GM12873 (cell line): ENCODE results near the gene PRDM16.

Experiments
- CTCF ChIP-seq: IDR thresholded peaks from 2 replicates; pipeline ENCODE4 v1.5.1; 2012; ENCODE audit warnings: low read depth, mild to moderate bottlenecking, moderate library complexity, low read length, control low read depth; ENCODE audit not compliant: insufficient read depth; ENCODE audit errors: missing control alignments

PRDM16 gene

GRCh38 chr1:3195966-3196515 is 127.0 kb downstream of the PRDM16 start:
- no peak for TF ChIP-seq CTCF

GRCh38 chr1:3196577-3197245 is 127.7 kb downstream of the PRDM16 start:
- no peak for TF ChIP-seq CTCF

DNA sequence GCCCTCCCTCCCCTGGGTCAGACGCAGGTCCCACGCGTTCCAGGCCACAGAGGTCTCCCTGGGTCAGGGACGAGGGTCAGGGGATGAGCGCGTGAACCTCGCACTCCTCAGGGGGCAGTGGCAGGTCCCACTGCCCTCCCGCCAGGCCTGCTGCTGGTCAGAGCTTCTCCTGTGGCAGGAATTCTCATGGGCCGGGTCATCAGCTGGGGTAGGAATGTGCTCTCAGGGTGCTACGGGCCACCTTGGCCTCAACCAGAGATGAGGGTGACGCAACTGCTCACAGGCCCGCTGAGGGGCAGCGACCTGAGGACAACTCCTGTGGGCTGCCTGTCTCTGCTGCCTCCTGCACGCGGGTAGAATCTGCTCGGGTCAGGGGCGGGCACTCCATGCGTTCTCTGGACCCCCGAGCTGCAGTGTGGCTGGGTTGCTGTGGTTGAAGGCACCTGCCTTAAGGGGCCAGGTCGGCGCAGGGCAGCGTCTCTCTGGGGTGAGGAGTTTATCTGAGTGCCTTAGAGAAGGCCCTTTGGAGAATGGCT is 128.8 kb downstream of the PRDM16 start:
- no peak for TF ChIP-seq CTCF

DNA sequence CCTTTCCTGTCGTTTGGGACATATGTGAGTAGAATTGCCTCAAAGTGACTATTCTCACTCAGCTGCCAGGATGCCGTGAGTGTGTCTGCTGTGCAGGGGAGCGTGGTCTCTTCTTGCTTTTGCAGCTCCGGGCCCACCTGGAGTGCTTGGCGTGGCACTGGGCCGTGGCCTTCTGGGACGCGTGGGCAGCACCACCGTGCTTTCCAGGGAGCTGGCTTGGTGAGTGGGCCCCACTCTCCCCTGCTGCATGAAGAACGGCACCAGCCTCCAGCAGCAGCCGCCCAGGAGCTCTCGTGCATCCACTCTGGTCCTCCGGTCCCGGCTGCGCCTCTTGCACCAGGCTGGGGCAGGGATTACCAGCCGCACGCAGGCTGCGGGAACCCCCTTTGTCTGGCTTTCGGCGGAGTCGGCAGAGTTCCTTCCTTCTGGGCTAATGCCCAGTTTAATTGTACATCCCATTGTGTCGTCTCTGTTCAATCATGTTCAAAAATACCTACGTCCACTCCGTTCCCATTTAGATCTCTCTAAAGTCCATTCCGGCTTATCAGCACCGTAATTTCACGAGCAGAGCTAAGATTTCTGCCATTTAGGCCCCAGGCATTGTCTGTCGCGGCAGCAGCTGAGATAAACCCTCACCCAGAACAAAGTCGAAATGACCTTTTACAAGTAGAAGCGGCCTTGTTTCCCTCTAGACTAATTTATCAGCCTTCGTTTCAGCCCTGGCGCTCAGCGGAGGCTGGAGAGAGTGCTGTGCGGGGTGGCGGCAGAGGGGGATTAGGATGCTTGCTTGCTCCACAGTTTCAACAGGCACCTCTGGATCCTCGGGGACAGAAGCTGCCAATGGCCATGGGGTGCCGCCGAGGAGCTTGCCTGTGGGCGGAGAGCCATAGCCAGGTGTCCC is 129.6 kb downstream of the PRDM16 start:
- TF ChIP-seq CTCF, result no peak

DNA sequence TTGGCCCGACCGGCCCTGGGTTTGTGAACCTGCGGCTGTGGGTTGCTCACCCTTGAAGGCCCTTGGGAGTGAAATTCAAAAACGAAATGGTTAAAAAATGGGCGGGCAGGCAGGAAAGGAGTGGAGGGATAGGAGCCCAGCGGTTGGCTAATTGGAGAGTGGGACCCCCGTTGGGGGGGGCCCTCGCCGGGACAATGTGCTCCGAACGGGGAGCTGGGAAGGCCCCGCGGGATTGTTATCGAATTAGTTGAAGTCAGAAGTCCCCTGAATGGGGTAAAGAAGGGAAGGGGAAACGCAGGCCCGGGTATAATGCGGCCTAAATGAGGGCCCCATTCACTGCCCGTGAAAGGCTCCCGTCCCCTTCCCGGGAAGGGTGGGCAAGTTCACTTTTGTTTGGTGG is 135.7 kb downstream of the PRDM16 start:
- no peak for TF ChIP-seq CTCF

- no peak for TF ChIP-seq CTCF
These were observed 136.8 kb downstream of the PRDM16 start for GRCh38 chr1:3205815-3206214.

GRCh38 chr1:3206696-3207095 is 137.7 kb downstream of the PRDM16 start:
- TF ChIP-seq CTCF, result no peak
